Stimulated activated CD8-positive, alpha-beta memory T cell treated with anti-CD3 and anti-CD28 coated beads, Interleukin-15, amount 100 ng/mL, for 1 hour (primary cell): ENCODE data around the gene ELMO1.

ENCODE experiments used
- DNase-seq: peaks from one replicate; pipeline ENCODE4 v3.0.0-alpha.2; 2020; ENCODE audit warnings: low read depth

The ELMO1 gene

DNA sequence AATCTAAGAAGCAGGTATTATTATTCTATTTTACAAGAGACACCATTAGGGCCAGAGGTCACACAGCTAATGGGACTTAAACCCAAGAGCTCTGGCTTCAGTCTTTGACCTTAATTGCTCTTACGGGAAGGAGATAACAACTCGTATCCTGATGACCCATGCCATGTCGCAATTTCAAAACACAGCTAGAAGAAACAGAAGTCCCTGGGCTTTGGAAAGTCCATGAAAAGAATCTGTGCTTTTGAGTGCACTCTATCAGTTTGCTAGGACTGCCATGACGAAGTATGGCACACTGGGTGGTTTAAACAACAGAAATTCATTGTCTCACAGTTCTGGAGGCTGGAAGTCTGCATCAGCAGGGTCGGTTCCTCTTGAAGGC, 476.5 kb downstream of the ELMO1 start:
- DNase-seq: no peak

DNA sequence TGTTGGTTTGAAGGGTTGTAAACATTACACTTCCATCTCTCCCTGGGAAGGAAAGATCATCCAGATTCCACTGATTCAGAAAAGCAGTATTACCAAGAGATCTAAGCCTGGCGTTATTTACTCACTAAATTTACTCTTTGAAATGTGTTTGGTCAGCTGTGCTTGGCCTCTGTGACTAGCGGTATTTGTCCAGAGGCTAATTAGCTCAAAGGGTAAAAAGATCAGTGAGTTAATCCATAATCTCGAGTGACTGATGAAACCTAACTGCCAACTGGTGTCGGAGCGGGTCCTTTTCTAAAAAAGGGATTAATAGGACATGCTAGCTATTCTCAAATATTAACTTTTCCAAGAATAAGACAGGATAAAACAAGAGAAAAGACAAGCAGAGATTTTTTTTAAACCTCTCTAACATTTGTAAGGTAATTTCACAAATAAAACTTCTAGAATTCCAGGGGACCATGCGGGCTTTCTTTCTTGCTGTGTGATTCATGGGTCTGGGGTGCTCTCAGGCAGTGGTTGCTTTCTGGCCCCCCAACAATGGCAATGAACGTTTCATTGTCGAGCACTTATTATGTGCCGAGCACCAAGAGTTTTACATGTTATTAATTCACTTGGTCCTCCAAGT, 477.0 kb downstream of the ELMO1 start:
- no peak for DNase-seq

DNA sequence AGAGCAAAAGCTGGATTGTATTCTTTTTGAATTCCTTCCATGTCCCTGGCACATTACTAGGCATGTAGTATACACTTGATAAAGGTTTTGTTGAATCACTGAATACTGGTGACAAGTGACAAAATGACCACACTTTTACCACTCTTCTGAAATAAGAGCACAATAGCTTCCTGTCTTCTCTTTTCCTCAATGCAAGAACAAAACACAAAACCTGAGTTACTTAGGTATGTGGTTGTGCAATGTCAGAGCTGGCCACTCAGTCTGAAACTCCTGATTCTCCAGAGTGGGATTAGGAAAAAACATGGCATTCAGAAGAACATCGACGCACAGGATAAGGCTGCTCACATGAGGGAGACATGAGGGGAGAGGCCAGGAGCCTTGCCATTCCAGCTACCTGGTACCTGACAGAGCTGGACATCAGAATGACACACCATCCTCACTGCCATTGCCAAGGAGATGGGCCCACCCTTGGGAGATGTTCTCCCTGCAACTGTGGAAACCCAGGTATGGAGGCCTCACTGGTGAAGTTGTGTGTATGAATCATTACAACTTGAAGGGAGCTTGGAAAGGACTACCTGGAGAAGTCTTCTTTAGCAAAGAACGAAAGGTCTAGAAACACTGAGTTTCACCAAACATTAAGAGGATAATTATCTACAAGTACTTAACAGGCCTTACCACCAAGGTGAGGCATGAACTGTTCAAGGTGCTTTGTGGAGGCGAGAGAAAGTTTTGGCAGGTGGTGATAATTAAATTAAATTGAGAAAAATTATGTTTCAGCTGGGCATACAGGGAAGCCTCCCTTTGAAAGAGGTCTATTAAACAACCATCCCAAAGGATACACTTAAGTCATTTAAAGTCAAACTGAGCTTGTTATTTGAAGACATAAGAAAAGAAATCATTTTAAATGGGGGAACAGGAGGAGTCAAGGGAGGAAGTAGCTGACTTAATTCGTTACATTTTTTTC, 477.8 kb downstream of the ELMO1 start:
- DNase-seq: no peak

DNA sequence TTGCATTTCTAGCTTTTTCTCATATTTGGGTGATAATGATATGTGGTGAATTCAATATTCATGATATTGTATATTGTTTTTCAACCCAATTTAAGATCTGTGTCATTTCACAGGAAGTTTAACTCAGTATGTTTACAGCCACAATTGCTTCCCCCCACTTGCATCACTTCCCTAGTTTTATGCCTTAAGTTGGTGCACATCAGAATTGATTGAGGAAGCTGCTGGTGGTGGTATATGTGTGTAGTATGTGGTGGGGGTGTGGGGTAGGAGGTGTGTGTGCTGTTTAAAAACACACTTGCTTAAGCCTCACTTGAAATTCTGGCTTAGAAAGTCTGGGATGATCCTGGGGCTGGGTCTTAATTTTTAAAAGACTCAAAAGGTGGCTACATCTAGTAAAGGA, 479.3 kb downstream of the ELMO1 start:
- DNase-seq: no peak

DNA sequence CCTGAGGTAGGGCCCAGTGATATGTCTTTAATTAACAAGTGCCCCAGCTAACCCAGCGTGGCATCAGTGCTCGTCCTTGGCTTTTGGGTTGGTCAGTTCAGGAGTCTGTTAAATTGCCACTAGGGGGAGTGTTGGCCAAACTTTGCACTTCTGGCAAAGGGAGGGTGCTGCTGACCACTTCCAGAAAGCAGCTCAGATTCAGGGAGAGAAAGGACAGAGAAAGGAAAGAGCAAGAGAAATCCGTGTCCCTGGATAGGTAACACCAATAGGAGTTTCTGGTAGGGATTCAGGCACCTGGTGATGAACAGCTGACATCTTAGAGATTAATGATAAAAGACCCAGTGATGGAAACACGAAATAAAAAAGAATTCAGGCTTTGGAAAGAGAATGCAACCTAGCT, 481.3 kb downstream of the ELMO1 start:
- DNase-seq: no peak

DNA sequence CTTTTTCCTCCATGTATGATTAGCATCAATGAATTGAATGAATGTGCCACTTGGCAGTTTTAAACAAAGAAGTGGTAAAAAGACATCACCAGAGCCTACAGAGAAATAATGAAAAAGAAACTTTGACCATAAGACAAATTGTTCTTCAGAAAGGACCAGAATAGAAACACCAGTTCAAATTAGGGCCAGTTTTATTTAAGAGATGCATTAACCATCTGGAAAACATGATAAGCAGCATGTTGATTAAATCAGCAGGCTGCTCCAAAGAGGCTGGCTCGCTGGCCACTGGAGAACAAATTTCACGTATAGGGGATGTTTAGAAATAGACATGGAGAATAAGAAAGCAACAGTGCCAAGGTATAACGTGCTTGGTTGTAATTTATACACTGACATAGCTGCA, 482.0 kb downstream of the ELMO1 start:
- DNase-seq: no peak

DNA sequence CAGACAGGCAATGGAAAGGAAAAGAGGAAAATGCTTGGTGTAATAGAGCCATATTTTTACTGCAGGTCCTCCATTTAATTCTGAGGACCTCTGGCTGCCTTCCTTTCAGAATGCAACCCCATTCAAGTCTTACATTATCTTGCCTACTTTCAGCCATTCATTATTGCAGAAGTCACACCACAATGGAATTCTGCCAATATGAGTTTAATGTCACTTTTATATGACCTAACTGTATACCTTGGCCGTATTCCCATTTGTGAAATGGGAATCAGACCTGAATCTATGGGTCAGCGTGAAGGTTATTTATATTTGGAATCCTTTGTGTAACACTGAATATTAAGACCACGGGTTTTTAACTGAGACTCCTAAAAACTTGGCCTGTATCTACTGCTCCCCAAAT, 482.6 kb downstream of the ELMO1 start:
- DNase-seq: no peak

DNA sequence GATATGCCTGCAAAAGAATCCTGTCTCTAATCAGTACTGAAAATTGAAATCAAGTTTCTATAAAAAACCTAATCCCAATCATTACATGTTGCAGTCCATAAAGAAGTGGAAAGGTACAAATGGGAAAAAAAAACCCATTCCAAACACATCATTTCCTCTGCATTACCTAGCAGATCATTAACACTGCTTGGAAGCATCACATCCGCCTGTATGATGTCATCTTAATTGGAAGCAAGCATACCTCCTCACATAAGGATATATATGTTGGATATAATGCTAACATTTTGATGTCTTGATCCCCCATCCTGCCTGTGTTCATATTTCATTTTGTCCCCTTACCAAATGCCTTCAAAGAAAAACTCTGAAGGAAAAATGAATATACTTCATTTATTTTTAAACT, 483.0 kb downstream of the ELMO1 start:
- no peak for DNase-seq

DNA sequence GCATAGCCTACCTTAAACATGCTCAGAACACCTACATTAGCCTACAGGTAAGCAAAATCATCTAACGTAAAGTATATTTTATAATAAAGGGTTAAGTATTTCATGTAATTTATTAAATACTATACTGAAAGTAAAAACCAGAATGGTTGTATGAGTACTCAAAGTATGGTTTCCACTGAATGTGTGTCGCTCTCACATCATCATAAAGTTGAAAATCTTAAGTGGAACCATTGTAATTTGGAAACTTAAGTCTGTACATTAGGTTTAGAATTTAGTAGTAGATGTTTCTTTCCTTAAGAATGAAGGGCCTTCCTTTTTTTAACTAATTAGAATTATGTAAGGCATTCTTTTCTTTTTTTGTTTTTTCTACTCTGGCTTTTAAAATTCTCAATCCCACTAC, 484.4 kb downstream of the ELMO1 start:
- DNase-seq: no peak

DNA sequence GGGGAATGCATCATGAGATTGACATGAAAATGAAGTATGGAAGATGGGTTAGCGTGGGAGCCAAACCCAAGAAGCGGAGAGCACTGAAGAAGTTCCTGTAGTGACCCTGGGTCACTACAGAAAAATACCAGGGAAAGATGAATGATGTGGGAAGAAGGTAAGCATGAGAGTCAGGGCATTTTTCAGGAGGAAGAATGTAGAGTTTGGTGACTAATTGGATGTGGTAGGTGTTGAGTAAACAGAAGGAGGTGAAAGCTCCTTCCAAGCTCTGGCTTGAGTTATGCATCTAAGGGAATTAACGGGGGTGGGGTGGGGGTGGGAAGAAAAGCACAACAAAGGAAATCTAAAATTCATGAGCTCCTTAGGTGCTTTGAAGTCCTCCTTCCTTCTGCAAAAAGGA, 486.3 kb downstream of the ELMO1 start:
- no peak for DNase-seq

DNA sequence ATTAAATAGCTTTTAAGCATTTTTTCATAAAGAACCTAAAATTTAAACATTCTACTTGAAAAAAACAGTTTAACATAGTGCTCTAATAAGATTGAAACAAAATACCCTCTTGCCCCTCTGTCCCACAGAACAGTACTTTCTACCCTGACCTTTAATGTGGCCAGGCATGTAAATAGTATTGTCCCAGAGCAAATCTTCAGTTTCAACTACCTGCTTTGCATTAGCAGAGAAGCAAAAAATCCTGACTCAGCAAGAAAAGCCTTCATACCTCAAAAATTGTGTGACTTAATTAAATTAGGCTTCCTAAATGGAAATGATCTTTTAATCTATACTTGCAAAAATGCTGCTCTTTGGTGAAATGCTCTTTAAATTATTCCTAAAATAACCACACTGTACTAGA, 487.0 kb downstream of the ELMO1 start:
- no peak for DNase-seq

DNA sequence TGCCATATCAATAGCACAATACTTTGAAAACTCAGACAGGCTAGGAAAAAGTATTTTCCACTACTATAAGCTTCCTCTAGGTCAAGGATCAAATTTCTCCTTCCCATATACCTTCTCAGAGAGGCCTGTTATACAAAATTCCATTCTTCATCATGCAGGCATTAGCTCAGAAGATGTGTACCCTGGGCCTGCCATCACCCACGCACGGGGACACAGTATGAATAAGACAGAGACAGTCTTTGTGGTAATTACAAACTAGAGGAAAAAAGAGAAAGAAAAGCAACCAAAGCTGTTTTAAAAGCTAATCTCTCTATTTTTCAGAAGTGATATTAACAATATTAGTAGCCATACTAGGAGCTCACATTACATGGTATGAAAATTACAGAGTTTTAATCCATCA, 487.6 kb downstream of the ELMO1 start:
- DNase-seq: no peak

DNA sequence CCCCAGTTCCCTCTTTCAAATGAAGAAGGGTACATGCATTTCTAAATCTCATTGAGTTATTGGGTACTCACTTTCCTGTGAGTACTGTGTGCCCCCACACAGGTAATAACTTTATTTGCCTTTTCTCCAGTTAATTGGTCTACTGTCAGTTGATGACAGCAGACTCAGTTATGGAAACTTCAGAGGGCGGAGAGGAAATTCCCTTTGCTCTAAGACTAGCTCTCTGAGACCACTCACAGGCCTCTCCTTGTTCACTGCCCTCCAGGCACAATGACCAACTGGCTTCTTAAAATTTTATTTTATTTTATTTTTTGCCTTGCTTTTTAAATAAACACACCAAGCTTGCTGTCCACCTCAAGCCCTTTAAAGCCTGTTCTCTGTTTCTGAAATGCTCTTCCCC, 488.6 kb downstream of the ELMO1 start:
- no peak for DNase-seq

DNA sequence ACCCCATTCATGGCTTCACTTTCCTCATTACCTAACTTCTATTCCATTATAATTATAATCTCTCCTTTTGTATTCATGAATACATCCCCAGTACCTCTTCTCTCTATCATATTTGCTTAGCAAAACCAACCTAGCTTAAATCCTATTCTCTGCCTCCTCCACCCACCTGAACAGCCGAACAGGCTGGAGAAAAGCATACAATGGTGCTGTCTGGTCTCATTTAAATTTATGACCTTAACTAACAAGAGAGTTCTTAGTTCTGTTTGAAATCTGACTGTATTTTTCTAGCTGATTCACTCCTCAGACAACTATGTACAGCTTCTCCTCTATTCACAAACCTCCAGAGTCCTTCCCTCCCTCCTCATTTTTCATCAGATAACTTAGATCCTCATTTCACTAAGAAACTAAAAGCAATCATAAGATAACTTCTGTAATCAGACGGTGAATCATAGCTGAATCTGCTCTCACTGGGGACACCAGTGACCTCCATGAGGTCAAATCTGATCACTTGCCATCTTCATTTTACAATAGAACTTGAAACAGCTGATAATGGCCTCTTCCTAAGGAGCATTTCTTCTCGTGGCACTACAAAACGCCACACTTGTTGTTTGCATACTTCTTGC, 490.4 kb downstream of the ELMO1 start:
- DNase-seq: no peak

DNA sequence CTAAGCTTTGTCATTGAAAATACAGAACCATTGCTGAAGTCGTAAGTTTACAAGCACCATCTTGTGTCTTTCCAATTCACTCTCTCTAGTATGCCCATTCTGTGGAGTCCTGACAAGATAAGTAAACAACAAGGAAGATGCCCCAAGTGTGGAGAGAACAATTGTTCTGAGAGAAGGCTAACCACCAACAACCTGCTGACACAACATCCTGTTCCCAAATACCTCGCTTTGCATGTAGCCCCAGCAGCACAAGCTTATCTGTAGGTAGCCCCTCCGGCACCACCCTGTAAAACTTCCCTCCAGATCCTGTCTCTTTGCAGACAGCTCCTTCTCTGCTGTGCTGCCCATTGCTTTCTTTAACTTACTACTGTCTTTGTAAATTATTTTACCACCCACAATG, 491.0 kb downstream of the ELMO1 start:
- no peak for DNase-seq

DNA sequence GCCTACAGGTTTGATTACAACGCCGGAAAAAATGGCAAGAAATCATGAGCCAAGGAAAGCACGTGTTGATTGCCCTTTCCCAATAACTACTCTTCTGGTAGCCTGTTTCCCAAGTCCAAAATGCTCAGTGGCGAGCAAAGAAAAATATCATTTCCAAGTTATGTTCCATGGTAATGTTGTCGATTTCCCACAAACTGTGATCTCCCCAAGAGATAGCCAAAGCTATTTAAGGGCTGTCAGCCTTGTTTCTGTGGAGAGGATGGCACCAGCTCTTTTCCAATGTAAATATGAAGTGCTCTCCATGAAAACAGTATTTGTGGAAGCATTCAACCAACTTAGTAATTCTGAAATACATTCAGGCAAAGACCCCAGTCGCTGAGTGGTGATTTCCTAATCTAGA, 491.9 kb downstream of the ELMO1 start:
- no peak for DNase-seq

DNA sequence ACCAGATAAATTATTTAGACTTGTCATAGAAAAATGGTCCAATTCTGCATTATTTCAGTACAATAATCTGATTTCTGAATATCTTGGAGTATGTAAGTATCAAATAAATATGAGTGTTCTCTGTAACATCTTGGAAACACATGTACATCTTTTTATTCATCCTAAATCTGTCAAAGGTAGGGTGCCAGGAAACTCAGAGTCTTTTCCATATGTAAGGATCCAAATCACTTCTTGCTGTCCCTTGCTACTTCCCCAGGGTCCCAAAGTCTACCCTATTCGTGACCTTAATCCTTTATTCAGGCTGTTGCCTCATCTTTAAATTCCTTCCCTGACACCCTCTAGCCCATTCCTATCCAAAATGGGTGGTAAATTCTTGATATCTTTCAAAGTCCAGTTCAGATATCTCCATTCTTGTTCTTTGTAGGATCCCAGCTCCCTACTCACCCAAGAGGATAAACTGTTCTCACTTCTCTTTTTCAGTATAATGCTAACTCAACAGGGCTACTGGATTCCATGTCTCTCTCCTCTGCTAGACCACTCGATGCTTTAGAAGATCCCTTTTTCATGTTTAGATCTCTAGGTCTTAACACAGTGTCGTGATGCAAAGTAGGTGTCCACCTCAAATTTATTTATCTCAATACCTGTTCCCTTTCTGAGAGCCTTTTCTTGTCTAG, 493.1 kb downstream of the ELMO1 start:
- DNase-seq: no peak

DNA sequence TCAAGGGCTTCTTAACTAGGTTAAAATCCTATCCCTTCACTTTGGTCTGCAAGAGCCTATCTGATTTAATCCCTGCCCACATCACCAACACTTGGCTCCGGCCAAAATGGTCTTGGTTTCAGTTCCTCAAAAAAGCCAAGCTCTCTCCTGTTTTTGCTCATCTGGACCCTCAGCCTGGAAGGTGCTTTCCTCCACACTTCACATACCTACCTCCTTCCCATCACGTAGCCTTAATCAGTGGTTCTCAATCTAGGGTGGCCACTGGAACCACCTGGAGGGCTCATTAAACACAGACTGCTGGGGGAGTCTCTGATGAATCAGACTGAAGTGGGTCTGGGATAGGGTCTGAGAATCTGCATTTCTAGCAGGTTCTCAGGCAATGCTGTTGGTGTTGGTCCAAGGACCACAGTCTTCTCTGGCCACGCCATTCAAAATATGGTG, 497.4 kb downstream of the ELMO1 start:
- no peak for DNase-seq

DNA sequence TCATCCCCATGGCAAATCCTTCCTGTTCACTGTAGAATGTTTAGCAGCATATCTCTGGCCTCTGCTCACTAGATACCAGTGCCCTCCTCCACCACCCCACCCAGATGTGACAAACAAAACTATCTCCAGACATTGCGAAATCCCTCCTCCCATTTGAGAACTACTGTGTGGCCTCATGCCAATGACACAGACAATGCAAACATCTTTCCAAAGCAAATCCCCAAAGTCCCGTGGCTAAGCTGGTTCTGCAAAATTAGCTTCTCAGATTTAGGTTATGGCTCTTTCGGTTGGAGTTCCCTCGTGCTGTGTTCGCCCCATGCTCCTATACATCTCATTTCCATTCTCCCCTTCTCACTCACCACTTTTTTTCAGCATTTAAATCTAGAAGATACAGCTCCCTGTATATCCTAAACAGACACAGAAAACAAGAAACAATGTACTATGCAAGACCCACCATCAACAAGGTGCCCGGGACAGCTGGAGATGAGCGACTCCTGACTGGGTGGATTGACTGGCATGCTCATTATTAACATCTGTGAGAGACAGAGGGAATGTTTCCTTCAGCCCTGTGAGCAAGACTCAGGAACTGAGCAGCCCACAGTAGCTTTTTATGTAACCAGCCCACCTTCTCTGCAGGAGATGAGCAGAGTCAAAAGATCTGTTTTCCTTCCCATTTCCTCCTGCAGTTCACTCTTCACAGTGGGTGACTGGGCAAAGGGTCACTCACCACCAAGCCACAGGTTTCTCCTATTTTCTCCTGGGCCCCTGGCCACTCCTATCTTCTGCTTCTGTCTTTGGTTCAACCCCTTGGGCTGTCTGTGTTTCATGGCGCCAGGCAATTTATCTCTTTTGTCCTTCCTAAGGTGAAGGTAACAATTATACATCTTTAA, 498.7 kb downstream of the ELMO1 start:
- no peak for DNase-seq

DNA sequence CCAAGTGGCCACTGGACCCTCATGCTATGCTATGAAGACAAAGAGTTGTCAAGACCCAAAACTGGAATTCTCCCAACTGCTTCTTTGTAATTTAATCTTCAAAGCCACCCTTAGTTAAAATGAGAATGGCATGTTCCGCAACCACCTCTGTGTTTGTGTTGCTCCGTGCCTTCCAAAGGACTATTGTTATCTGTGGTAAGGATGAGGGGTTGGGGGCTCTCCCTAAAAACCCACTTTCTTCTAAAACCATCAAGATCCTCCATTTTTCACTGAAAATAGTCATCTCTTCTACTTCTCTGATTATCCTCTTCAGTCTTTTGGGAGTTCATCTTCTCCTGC, 502.3 kb downstream of the ELMO1 start:
- DNase-seq: no peak

DNA sequence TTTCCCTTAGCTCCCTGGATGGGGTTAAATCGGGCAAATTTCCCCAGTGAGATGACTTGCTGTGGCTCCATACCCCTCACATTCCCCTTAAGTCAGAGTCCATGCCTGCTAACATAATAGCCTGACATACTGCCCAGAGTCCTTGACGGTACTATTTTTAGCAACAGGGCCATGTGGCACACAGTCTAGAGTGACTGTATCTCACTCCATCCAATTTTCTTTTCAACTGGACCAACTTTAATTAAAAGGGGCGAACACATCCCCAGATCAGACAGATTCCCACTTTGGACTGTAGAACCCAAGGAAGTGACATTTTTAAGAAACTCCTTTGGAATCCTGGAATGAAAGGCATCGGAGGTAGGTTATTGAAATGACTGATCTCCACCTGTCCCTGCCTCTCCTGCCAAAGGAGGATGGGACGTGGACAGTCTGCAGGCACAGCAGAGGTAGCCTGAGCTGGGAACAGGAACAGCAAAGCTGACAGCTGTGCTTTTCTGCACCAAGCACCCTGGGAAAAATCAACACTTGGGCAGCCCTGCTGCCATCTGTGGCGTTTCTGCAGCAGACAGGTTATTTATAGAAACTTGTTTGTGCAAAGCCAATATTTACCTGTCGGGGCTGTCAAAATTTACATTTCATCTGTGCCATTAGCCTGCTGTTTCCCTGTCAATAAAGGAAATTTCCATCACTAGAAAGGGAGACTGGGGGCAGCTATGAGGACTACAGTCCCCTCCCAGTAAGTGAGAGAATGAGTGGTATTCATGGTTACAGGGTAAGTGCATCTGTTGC, 502.9 kb downstream of the ELMO1 start:
- no peak for DNase-seq
